Measurements from ENCODE around the gene ADCK2. TPM values are rescaled to one million over a fixed set of nuclear protein-coding genes. Genes with fewer than 3 reads are reported as not detected.
A peak's percentile ranks its signal among the peaks of the same experiment; 100 is the strongest.

Gene ADCK2
- total and polyA plus RNA-seq, 9 of the 15 experiments (the other 6 are each of a cell fraction or from before 2014, with no cell fraction given), result 0.08 to 14.3 (median 9.7) TPM

DNA sequence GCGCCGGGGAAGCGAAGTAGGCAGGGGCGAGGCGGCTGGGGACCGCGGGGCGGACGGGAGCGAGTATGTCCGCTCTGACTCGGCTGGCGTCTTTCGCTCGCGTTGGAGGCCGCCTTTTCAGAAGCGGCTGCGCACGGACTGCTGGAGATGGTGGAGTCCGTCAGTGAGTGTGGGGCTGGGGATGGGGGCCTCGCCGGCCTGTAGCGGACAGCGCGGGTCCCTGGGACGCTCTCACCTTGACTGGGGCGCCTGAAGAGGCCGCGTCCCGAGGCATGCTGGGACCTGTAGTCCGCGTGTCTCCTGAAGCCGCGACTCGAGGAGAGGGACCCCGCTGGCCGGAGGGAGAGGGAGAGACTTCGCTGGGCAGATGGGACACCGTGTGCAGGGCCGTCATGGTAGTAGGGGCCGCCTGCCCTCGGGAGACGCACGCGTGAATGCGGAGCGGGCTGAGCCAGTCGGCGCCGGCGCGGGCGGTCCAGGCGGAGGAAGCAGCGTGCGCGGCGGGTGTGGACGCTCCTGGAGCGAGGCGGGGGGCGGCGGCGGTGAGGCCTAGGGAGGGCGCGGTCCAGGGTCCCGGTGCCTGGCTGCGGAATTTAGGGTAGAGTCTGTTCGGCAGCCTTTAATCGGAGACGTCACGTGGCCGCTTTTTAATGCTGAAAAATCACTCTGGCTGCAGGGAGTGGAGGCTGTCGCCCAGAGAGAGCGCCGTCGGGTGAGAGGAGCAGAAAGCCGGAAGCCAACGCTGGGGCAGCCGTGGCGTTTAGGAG is 24.1 kb downstream of the ADCK2 start, which contains the start of gene NDUFB2 (continued):
- TF ChIP-seq, protein P1, sequence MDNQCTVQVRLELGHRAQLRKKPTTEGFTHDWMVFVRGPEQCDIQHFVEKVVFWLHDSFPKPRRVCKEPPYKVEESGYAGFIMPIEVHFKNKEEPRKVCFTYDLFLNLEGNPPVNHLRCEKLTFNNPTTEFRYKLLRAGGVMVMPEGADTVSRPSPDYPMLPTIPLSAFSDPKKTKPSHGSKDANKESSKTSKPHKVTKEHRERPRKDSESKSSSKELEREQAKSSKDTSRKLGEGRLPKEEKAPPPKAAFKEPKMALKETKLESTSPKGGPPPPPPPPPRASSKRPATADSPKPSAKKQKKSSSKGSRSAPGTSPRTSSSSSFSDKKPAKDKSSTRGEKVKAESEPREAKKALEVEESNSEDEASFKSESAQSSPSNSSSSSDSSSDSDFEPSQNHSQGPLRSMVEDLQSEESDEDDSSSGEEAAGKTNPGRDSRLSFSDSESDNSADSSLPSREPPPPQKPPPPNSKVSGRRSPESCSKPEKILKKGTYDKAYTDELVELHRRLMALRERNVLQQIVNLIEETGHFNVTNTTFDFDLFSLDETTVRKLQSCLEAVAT (IDR thresholded peaks at IDR 0.05), result peak in 1 of 2 experiments; percentile 21; a peak in 1 of 4 replicates
- TF ChIP-seq MBD2 (IDR thresholded peaks at IDR 0.05; ENCODE audit: borderline replicate concordance, low read depth) (peak; percentile 94), ELF4 (CRISPR knock-in tag; IDR thresholded peaks at IDR 0.05) (peak; percentile 58; the same call in 1 of the 2 replicates), NFATC3 (IDR thresholded peaks at IDR 0.05) (no peak), SRSF9 (IDR thresholded peaks at IDR 0.05; ENCODE audit: borderline replicate concordance, low read depth, low read length) (no peak), LCOR (CRISPR knock-in tag; IDR thresholded peaks at IDR 0.05) (peak; percentile 69), HNRNPUL1 (IDR thresholded peaks at IDR 0.05; ENCODE audit: low read length) (no peak), KDM5B (IDR thresholded peaks at IDR 0.05; ENCODE audit: insufficient replicate concordance, low read depth, low read length) (peak; percentile 99), SUPT5H (IDR thresholded peaks at IDR 0.05) (peak; percentile 99), ZNF121 (CRISPR knock-in tag; conservative IDR thresholded peaks at IDR 0.05) (no peak; the same call in 1 of the 2 replicates), ZNF324 (CRISPR knock-in tag; IDR thresholded peaks at IDR 0.05) (no peak), ZNF354B (CRISPR knock-in tag; IDR thresholded peaks at IDR 0.05) (no peak), NFE2L1 (tag; IDR thresholded peaks at IDR 0.05; ENCODE audit: borderline replicate concordance, low read depth) (no peak), ZNF644 (tag; IDR thresholded peaks at IDR 0.05; ENCODE audit: low read depth) (no peak), ZNF695 (CRISPR knock-in tag; IDR thresholded peaks at IDR 0.05) (no peak)
- TF ChIP-seq, protein P2, sequence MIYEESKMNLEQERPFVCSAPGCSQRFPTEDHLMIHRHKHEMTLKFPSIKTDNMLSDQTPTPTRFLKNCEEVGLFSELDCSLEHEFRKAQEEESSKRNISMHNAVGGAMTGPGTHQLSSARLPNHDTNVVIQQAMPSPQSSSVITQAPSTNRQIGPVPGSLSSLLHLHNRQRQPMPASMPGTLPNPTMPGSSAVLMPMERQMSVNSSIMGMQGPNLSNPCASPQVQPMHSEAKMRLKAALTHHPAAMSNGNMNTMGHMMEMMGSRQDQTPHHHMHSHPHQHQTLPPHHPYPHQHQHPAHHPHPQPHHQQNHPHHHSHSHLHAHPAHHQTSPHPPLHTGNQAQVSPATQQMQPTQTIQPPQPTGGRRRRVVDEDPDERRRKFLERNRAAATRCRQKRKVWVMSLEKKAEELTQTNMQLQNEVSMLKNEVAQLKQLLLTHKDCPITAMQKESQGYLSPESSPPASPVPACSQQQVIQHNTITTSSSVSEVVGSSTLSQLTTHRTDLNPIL (CRISPR knock-in tag; IDR thresholded peaks at IDR 0.05), result no peak
- TF ChIP-seq, protein P3, sequence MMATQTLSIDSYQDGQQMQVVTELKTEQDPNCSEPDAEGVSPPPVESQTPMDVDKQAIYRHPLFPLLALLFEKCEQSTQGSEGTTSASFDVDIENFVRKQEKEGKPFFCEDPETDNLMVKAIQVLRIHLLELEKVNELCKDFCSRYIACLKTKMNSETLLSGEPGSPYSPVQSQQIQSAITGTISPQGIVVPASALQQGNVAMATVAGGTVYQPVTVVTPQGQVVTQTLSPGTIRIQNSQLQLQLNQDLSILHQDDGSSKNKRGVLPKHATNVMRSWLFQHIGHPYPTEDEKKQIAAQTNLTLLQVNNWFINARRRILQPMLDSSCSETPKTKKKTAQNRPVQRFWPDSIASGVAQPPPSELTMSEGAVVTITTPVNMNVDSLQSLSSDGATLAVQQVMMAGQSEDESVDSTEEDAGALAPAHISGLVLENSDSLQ (IDR thresholded peaks at IDR 0.05), result no peak
- TF ChIP-seq, protein P4, sequence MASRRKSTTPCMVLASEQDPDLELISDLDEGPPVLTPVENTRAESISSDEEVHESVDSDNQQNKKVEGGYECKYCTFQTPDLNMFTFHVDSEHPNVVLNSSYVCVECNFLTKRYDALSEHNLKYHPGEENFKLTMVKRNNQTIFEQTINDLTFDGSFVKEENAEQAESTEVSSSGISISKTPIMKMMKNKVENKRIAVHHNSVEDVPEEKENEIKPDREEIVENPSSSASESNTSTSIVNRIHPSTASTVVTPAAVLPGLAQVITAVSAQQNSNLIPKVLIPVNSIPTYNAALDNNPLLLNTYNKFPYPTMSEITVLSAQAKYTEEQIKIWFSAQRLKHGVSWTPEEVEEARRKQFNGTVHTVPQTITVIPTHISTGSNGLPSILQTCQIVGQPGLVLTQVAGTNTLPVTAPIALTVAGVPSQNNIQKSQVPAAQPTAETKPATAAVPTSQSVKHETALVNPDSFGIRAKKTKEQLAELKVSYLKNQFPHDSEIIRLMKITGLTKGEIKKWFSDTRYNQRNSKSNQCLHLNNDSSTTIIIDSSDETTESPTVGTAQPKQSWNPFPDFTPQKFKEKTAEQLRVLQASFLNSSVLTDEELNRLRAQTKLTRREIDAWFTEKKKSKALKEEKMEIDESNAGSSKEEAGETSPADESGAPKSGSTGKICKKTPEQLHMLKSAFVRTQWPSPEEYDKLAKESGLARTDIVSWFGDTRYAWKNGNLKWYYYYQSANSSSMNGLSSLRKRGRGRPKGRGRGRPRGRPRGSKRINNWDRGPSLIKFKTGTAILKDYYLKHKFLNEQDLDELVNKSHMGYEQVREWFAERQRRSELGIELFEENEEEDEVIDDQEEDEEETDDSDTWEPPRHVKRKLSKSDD (conservative IDR thresholded peaks at IDR 0.05; ENCODE audit: low read length), result no peak
- TF ChIP-seq, protein P5, sequence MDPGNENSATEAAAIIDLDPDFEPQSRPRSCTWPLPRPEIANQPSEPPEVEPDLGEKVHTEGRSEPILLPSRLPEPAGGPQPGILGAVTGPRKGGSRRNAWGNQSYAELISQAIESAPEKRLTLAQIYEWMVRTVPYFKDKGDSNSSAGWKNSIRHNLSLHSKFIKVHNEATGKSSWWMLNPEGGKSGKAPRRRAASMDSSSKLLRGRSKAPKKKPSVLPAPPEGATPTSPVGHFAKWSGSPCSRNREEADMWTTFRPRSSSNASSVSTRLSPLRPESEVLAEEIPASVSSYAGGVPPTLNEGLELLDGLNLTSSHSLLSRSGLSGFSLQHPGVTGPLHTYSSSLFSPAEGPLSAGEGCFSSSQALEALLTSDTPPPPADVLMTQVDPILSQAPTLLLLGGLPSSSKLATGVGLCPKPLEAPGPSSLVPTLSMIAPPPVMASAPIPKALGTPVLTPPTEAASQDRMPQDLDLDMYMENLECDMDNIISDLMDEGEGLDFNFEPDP (CRISPR knock-in tag; IDR thresholded peaks at IDR 0.05), result peak; percentile 62; the same call in 1 of the 2 replicates
